ENCODE data around the gene MSH6. TPM values are rescaled to one million over a fixed set of nuclear protein-coding genes. Genes with fewer than 3 reads are reported as not detected.

The MSH6 gene
- polyA plus RNA-seq, 1 donor (not counting 4 experiments of a cell fraction or from before 2014, with no cell fraction given), result 35.4 TPM

GRCh38 chr2:47777277-47777937 lies 5.5 kb upstream of the MSH6 start:
- H3K79me2 ChIP-seq (ENCODE audit: control insufficient read depth, insufficient read depth, low read length), result no peaks in the 10 kb centered on the region
- no peak overlapping the region for H3K4me2 ChIP-seq (ENCODE audit: control insufficient read depth, extremely low read depth, insufficient read depth, low read depth, low read length)
- H3K27ac ChIP-seq (ENCODE audit: control insufficient read depth, insufficient read depth, low read length), result no peak overlapping the region
- H3K27me3 ChIP-seq (ENCODE audit: control insufficient read depth, extremely low read depth, insufficient read depth, low read length), result no peaks in the 10 kb centered on the region
- H3K36me3 ChIP-seq (ENCODE audit: control insufficient read depth in 2 of 2, extremely low read depth in 1 of 2, insufficient read depth in 2 of 2, low read length in 2 of 2), result no peaks in the 10 kb centered on the region
- H4K20me1 ChIP-seq (ENCODE audit: control insufficient read depth, extremely low read depth, insufficient read depth, low read length), result no peaks in the 10 kb centered on the region
- no peak overlapping the region for H3K9ac ChIP-seq (ENCODE audit: control insufficient read depth, extremely low read depth, insufficient read depth, low read length)
- H2AFZ ChIP-seq (ENCODE audit: control insufficient read depth, low read length), result peak overlapping the region; percentile 24
- no peak for DNase-seq (ENCODE audit: low read depth, low spot score)
- H3K9me1 ChIP-seq (ENCODE audit: control insufficient read depth, extremely low read depth, insufficient read depth, low read length), result no peaks in the 10 kb centered on the region
- TF ChIP-seq, protein P1, sequence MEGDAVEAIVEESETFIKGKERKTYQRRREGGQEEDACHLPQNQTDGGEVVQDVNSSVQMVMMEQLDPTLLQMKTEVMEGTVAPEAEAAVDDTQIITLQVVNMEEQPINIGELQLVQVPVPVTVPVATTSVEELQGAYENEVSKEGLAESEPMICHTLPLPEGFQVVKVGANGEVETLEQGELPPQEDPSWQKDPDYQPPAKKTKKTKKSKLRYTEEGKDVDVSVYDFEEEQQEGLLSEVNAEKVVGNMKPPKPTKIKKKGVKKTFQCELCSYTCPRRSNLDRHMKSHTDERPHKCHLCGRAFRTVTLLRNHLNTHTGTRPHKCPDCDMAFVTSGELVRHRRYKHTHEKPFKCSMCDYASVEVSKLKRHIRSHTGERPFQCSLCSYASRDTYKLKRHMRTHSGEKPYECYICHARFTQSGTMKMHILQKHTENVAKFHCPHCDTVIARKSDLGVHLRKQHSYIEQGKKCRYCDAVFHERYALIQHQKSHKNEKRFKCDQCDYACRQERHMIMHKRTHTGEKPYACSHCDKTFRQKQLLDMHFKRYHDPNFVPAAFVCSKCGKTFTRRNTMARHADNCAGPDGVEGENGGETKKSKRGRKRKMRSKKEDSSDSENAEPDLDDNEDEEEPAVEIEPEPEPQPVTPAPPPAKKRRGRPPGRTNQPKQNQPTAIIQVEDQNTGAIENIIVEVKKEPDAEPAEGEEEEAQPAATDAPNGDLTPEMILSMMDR (optimal IDR thresholded peaks at IDR 0.05 in 1 of 3, IDR thresholded peaks at IDR 0.05 in 1 of 3, conservative IDR thresholded peaks at IDR 0.05 in 1 of 3; ENCODE audit: extremely low read depth in 1 of 3, insufficient read depth in 2 of 3, low read length in 3 of 3), result no peak
- TF ChIP-seq EZH2 (IDR thresholded peaks at IDR 0.05; ENCODE audit: low read length), result no peak
- H3K4me1 ChIP-seq (ENCODE audit: control insufficient read depth, extremely low read depth, insufficient read depth, low read length), result no peaks in the 10 kb centered on the region
- H3K4me3 ChIP-seq (ENCODE audit: control insufficient read depth in 2 of 3, extremely low read depth in 1 of 3, insufficient read depth in 2 of 3, low read depth in 1 of 3, low read length in 3 of 3), result no peak overlapping the region
- no peaks in the 10 kb centered on the region for H3K9me3 ChIP-seq (ENCODE audit: control insufficient read depth, low read depth, low read length)
- FAIRE-seq, result no peak
- dilution Hi-C loops (cut with MboI; ENCODE audit: extremely low pct_ligation_motif_present, low sequenced_read_pairs), result no loop called here

DNA sequence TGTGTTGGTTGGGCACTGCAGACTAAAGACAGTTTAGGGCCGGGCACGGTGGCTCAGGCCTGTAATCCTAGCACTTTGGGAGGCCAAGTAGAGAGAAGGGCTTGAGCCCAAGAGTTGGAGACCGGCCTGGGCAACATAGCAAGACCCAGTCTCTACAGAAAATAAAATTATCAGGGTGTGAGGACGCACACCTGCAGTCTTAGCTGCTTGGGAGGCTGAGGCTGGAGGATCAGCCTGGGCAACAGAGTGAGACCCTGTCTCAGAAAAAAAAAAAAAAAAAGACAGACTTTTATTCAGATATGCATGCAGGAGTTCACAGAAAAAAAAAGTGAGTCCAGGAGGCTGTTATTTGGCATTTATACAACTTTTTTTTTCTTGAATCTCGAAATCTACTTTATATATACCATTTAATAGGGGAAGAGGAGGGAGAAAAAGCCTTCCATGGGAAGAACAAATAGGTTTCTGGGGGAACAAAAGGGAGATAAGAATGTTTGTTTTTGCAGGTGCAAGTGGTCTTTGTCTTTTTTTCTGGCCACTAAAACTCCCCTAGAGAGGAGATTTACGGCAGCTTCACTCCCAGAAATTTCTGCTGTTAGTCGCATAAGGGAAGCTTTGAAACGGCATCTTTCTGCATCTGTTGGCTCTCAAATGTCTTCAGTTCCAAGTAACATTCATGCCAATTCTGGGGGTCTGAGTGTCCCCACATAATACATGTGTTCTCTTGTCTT lies 4.1 kb upstream of the MSH6 start:
- FAIRE-seq (no peak), DNase-seq (ENCODE audit: low read depth, low spot score) (no peak)
- Histone ChIP-seq H3K4me3 (ENCODE audit: control insufficient read depth in 2 of 3, extremely low read depth in 1 of 3, insufficient read depth in 2 of 3, low read depth in 1 of 3, low read length in 3 of 3) (no peak overlapping the region), H2AFZ (ENCODE audit: control insufficient read depth, low read length) (no peak overlapping the region), H3K9me1 (ENCODE audit: control insufficient read depth, extremely low read depth, insufficient read depth, low read length) (no peaks in the 10 kb centered on the region), H3K36me3 (ENCODE audit: control insufficient read depth in 2 of 2, extremely low read depth in 1 of 2, insufficient read depth in 2 of 2, low read length in 2 of 2) (no peaks in the 10 kb centered on the region), H4K20me1 (ENCODE audit: control insufficient read depth, extremely low read depth, insufficient read depth, low read length) (no peaks in the 10 kb centered on the region), H3K27me3 (ENCODE audit: control insufficient read depth, extremely low read depth, insufficient read depth, low read length) (no peaks in the 10 kb centered on the region), H3K27ac (ENCODE audit: control insufficient read depth, insufficient read depth, low read length) (no peak overlapping the region), H3K9me3 (ENCODE audit: control insufficient read depth, low read depth, low read length) (no peaks in the 10 kb centered on the region), H3K79me2 (ENCODE audit: control insufficient read depth, insufficient read depth, low read length) (no peaks in the 10 kb centered on the region), H3K4me2 (ENCODE audit: control insufficient read depth, extremely low read depth, insufficient read depth, low read depth, low read length) (no peak overlapping the region), H3K4me1 (ENCODE audit: control insufficient read depth, extremely low read depth, insufficient read depth, low read length) (no peaks in the 10 kb centered on the region), H3K9ac (ENCODE audit: control insufficient read depth, extremely low read depth, insufficient read depth, low read length) (no peak overlapping the region)
- dilution Hi-C loops (cut with MboI; ENCODE audit: extremely low pct_ligation_motif_present, low sequenced_read_pairs), result no loop called here
- TF ChIP-seq, protein P1 (optimal IDR thresholded peaks at IDR 0.05 in 1 of 3, IDR thresholded peaks at IDR 0.05 in 1 of 3, conservative IDR thresholded peaks at IDR 0.05 in 1 of 3; ENCODE audit: extremely low read depth in 1 of 3, insufficient read depth in 2 of 3, low read length in 3 of 3), result no peak
- no peak for TF ChIP-seq EZH2 (IDR thresholded peaks at IDR 0.05; ENCODE audit: low read length)
